ENCODE results near the gene HES7. TPM values are rescaled to one million over a fixed set of nuclear protein-coding genes. Genes with fewer than 3 reads are reported as not detected.
A peak's percentile ranks its signal among the peaks of the same experiment; 100 is the strongest.

The HES7 gene
- total and polyA plus RNA-seq, 9 of the 15 experiments (the other 6 are each of a cell fraction or from before 2014, with no cell fraction given) = 0.03 to 1.7 (median 0.14) TPM; not detected in 1

GRCh38 chr17:8151120-8151640 is 27.3 kb upstream of the HES7 start (continued):
- TF ChIP-seq HBP1 (CRISPR knock-in tag; IDR thresholded peaks at IDR 0.05) = no peak
- TF ChIP-seq FOXM1 (IDR thresholded peaks at IDR 0.05; ENCODE audit: low read depth) = no peak
- no peak for TF ChIP-seq FOXM1 (CRISPR knock-in tag; IDR thresholded peaks at IDR 0.05; ENCODE audit: low read depth)
- no peak for TF ChIP-seq ZC3H8 (IDR thresholded peaks at IDR 0.05)
- no peak for TF ChIP-seq ATF6 (CRISPR knock-in tag; IDR thresholded peaks at IDR 0.05)
- TF ChIP-seq NKRF (IDR thresholded peaks at IDR 0.05; ENCODE audit: borderline replicate concordance) = peak; percentile 63; the same call in 1 of the 2 replicates
- no peak for TF ChIP-seq HNRNPH1 (optimal IDR thresholded peaks at IDR 0.05; ENCODE audit: low read depth, low read length)
- peak; percentile 45 for TF ChIP-seq FIP1L1 (IDR thresholded peaks at IDR 0.05; ENCODE audit: low read depth, low read length, poor library complexity, severe bottlenecking)
- TF ChIP-seq CCAR2 (IDR thresholded peaks at IDR 0.05; ENCODE audit: low read depth, low read length) = no peak
- no peak for TF ChIP-seq MITF (IDR thresholded peaks at IDR 0.05)
- peak; percentile 65 for TF ChIP-seq GMEB1 (CRISPR knock-in tag; IDR thresholded peaks at IDR 0.05)
- no peak for TF ChIP-seq RFX7 (CRISPR knock-in tag; IDR thresholded peaks at IDR 0.05)
- TF ChIP-seq POLR3G (IDR thresholded peaks at IDR 0.05; ENCODE audit: extremely low read depth, insufficient read length, insufficient replicate concordance) = no peak
- no peak for TF ChIP-seq PHTF2 (CRISPR knock-in tag; IDR thresholded peaks at IDR 0.05)
- TF ChIP-seq HDAC1 (IDR thresholded peaks at IDR 0.05) = peak in 1 of 2 experiments; percentile 49; a peak in 1 of 4 replicates
- TF ChIP-seq MNT (conservative IDR thresholded peaks at IDR 0.05) = peak; percentile 93 to 97
- TF ChIP-seq GTF2F1 (IDR thresholded peaks at IDR 0.05; ENCODE audit: low read depth, low read length) = 0 out of 2 replicates have a peak, but pooled peaks have one; percentile 35
- no peak for TF ChIP-seq GATA2 (CRISPR knock-in tag; IDR thresholded peaks at IDR 0.05)

Measured in K562 (cell line).